CD4-positive, alpha-beta T cell (primary cell): ENCODE measurements around the gene OR2W1. TPM values are rescaled to one million over a fixed set of nuclear protein-coding genes. Genes with fewer than 3 reads are reported as not detected.

Experiments used
- ATAC-seq: fragments of 200-7000 bp; cut with Tn5 transposase; one replicate; pipeline ENCODE4 v1.10.0; 2022; ENCODE audit warnings: mild to moderate bottlenecking; ENCODE audit not compliant: poor library complexity
- CTCF ChIA-PET: fragments of 350-600 bp; sonication (Branson Sonifier 250); formaldehyde crosslinking; loops from one replicate; lab custom pipeline; 2021; ENCODE audit warnings: antibody characterized with exemption, inconsistent platforms; lab: Charles Lee
- POLR2A ChIA-PET: fragments of 350-600 bp; sonication (Branson Sonifier 250); formaldehyde crosslinking; loops from one replicate; lab custom pipeline; 2021; ENCODE audit warnings: antibody characterized with exemption, inconsistent platforms; lab: Charles Lee
- DNase-seq, 14 experiments: peaks; one replicate each; pipeline ENCODE4 v3.0.0-alpha.2; 2013 to 2020; ENCODE audit warnings: mixed read lengths in 2 of 14
- H3K27ac ChIP-seq, 2 donors: one replicate each; pipeline versions ENCODE4 v1.5.1 to v1.7.0; 2013; ENCODE audit warnings: low read length in 2 of 2, low read depth in 1 of 2, mild to moderate bottlenecking in 1 of 2
- H3K27me3 ChIP-seq, 2 experiments: 1 replicate in 1 of 2; 2 replicates in 1 of 2; pipeline versions ENCODE4 v1.6.1 to v1.7.0; 2013; ENCODE audit warnings: low read length in 2 of 2, control low read depth in 1 of 2, mild to moderate bottlenecking in 1 of 2, moderate library complexity in 1 of 2; ENCODE audit not compliant: insufficient read depth in 2 of 2, control insufficient read depth in 1 of 2
- H3K36me3 ChIP-seq: one replicate; pipeline ENCODE4 v1.6.1; 2013; ENCODE audit warnings: low read length, control low read depth; ENCODE audit not compliant: insufficient read depth
- H3K4me1 ChIP-seq: one replicate; pipeline ENCODE4 v1.6.1; 2013; ENCODE audit warnings: low read length, control low read depth; ENCODE audit not compliant: insufficient read depth
- H3K4me3 ChIP-seq: one replicate; pipeline ENCODE4 v1.5.1; 2013; ENCODE audit warnings: mild to moderate bottlenecking, low read length, moderate library complexity
- H3K9me3 ChIP-seq, 2 experiments: 1 replicate in 1 of 2; 2 replicates in 1 of 2; pipeline versions ENCODE4 v1.6.1 to v1.7.0; 2013; ENCODE audit warnings: low read length in 2 of 2, mild to moderate bottlenecking in 2 of 2, control low read depth in 1 of 2, moderate library complexity in 1 of 2; ENCODE audit not compliant: control insufficient read depth in 1 of 2, insufficient read depth in 1 of 2
- H3K27ac Mint-ChIP-seq: one replicate; pipeline ENCODE4 v1.8.0; 2020; ENCODE audit warnings: mixed read lengths
- H3K27me3 Mint-ChIP-seq: one replicate; pipeline ENCODE4 v1.8.0; 2021; ENCODE audit warnings: mixed read lengths
- H3K36me3 Mint-ChIP-seq: one replicate; pipeline ENCODE4 v1.8.0; 2021; ENCODE audit warnings: low read depth, mixed read lengths
- H3K4me1 Mint-ChIP-seq: one replicate; pipeline ENCODE4 v1.8.0; 2021; ENCODE audit warnings: low read depth, mixed read lengths
- H3K4me3 Mint-ChIP-seq: one replicate; pipeline ENCODE4 v1.8.0; 2020; ENCODE audit warnings: mild to moderate bottlenecking, mixed read lengths
- H3K9me3 Mint-ChIP-seq: one replicate; pipeline ENCODE4 v1.8.0; 2020; ENCODE audit warnings: mixed read lengths
- intact Hi-C, 2 experiments: fragments of 100-400 bp; cut with DNase I in 1 of 2; cut with micrococcal nuclease in 1 of 2; formaldehyde crosslinking; loops; one replicate each; pipeline versions ENCODE4 v1.15.1 to v1.9.0; 2023 to 2025; cut with DNase I, micrococcal nuclease
- total RNA-seq, 174 experiments: library from RNA in 2 of 174; stranded (reverse) in 2 of 174; gene quantifications; one replicate each; pipeline ENCODE4 v1.2.3 and lab custom pipeline; 2021 to 2026
- TF ChIP-seq, protein P1 (sequence below): fragments of 200-600 bp; IDR thresholded peaks from one replicate; pipeline ENCODE4 v1.8.0; 2022; ENCODE audit warnings: antibody characterized with exemption, mild to moderate bottlenecking

Gene OR2W1
- total RNA-seq, 2 experiments from 2014 or later: not detected

DNA sequence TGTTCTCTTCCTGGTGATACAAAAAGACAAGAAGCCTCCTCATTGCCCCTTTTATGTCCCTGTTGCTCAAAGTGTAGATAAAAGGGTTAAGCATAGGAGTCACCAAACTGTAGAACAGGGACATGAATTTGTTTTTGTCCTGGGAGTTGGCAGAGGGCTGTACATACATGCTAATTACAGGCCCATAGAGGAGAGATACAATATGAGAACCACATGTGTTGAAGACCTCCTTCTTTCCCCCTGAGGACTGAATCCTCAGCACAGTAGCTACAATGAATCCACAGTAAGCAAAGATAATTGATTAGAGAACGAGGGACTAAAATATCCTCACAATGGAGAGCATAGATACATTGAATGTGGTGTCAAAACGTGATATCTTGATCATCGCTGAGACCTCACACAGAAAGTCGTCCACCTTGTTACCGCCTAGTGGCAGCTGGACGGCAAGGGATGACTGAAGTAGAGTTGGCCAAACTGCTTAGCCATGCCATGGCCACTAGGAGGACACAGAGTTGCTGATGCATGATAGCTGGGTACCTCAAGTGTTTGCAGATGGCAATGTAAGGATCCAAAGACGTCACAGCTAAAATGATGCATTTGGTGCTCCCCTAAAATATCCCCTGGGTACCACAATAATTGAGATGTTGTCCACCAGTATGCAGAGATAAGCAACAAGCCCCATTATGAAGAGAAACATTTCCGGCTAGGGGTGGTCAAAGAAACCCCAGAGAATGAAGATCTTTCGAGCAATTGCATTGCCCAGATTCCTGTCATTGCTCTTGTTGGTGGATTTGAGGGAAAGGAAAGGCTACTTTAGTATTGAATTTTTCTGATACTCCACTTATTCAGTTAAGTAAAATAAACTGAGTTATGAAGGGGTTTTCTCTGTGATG is 27.1 kb upstream of the OR2W1 start:
- Mint-ChIP-seq H3K9me3 (peaks cover 2% of the 10 kb centered on the region), H3K27me3 (peaks cover 67% of the 10 kb centered on the region), H3K4me3 (no peak overlapping the region), H3K27ac (no peak overlapping the region), H3K36me3 (no peaks in the 10 kb centered on the region), H3K4me1 (no peaks in the 10 kb centered on the region)
- DNase-seq: peak in 2 of 14 experiments; percentile 14 to 20
- H3K27ac ChIP-seq: no peak overlapping the region
- POLR2A ChIA-PET: no interaction called here
- CTCF ChIA-PET: no interaction called here
- intact Hi-C loops: no loop called here
- H3K9me3 ChIP-seq: no peaks in the 10 kb centered on the region
- ATAC-seq: no peak
- no peaks in the 10 kb centered on the region for H3K36me3 ChIP-seq
- peaks cover 8 to 19% of the 10 kb centered on the region in 2 experiments for H3K27me3 ChIP-seq
- TF ChIP-seq, protein P1, sequence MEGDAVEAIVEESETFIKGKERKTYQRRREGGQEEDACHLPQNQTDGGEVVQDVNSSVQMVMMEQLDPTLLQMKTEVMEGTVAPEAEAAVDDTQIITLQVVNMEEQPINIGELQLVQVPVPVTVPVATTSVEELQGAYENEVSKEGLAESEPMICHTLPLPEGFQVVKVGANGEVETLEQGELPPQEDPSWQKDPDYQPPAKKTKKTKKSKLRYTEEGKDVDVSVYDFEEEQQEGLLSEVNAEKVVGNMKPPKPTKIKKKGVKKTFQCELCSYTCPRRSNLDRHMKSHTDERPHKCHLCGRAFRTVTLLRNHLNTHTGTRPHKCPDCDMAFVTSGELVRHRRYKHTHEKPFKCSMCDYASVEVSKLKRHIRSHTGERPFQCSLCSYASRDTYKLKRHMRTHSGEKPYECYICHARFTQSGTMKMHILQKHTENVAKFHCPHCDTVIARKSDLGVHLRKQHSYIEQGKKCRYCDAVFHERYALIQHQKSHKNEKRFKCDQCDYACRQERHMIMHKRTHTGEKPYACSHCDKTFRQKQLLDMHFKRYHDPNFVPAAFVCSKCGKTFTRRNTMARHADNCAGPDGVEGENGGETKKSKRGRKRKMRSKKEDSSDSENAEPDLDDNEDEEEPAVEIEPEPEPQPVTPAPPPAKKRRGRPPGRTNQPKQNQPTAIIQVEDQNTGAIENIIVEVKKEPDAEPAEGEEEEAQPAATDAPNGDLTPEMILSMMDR: no peak
- H3K4me3 ChIP-seq: no peak overlapping the region
- H3K4me1 ChIP-seq: no peaks in the 10 kb centered on the region

DNA sequence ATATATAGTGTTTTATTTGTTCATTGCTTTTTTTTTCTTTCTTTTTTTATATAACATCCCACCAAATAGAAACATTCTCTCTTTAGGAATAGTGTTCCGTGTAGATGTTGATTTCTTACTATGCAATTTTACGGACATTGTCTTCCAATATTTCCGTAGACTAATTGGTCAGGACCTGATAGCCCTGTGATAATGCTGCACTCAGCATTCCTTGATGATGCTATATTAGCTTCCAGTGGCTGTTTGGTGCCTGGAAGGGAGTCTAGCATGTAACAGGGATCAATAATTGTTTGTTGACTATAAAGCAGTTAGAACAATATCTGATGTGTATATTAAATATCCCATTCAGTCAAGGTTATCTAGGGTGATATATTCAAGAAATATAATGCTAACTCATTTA is 6.7 kb upstream of the OR2W1 start:
- Mint-ChIP-seq H3K4me3 (no peak overlapping the region), H3K36me3 (no peaks in the 10 kb centered on the region), H3K27me3 (peaks cover 56% of the 10 kb centered on the region), H3K27ac (no peak overlapping the region), H3K4me1 (no peaks in the 10 kb centered on the region), H3K9me3 (no peaks in the 10 kb centered on the region)
- intact Hi-C loops: no loop called here
- peaks cover 2 to 43% of the 10 kb centered on the region in 2 experiments for H3K27me3 ChIP-seq
- H3K4me3 ChIP-seq: no peak overlapping the region
- ATAC-seq (no peak), DNase-seq (no peak)
- TF ChIP-seq, protein P1: no peak
- no peaks in the 10 kb centered on the region for H3K36me3 ChIP-seq
- H3K27ac ChIP-seq: no peak overlapping the region
- H3K9me3 ChIP-seq: no peaks in the 10 kb centered on the region
- H3K4me1 ChIP-seq: no peaks in the 10 kb centered on the region
- ChIA-PET CTCF (no interaction called here), POLR2A (no interaction called here)

DNA sequence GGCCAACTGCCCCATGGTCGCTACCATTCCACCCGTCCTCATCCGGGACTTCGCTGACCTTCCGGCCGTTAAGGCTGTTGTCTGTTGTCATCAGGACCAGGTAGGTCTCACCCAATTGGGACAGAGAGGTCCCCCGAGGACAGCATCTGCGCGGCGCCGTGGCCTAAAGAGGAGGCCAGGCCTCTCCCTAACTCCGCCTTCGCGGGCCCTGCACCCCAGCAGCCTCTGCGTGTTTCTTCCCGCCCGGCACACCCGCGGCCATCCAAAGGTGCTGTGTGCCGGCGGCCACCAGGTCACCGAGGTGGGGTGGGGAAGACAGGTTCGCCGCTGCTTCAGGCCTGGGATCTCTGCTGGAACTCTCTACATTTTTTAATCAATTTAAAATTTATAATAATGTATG is 9.0 kb downstream of the OR2W1 start:
- Histone ChIP-seq H3K36me3 (no peaks in the 10 kb centered on the region), H3K9me3 (peaks cover 0 to 5% of the 10 kb centered on the region in 2 experiments), H3K4me3 (no peak overlapping the region), H3K27me3 (peaks cover 4 to 17% of the 10 kb centered on the region in 2 experiments), H3K4me1 (no peaks in the 10 kb centered on the region), H3K27ac (no peak overlapping the region)
- no peaks in the 10 kb centered on the region for H3K36me3 Mint-ChIP-seq
- H3K9me3 Mint-ChIP-seq: no peaks in the 10 kb centered on the region
- ATAC-seq (no peak), DNase-seq (no peak)
- ChIA-PET POLR2A (no interaction called here), CTCF (interaction anchor here (1.2 kb wide), 1 partner anchor 11 kb away, joined by 3 read pairs; no protein-coding TSS in a partner anchor)
- TF ChIP-seq, protein P1: no peak
- intact Hi-C loops: no loop called here
- no peak overlapping the region for H3K4me3 Mint-ChIP-seq
- H3K4me1 Mint-ChIP-seq: no peaks in the 10 kb centered on the region
- no peak overlapping the region for H3K27ac Mint-ChIP-seq
- H3K27me3 Mint-ChIP-seq: peaks cover 70% of the 10 kb centered on the region
